GM23338 (cell line): ENCODE data around the gene KIAA1755. TPM values are rescaled to one million over a fixed set of nuclear protein-coding genes. Genes with fewer than 3 reads are reported as not detected.

Source experiments
- ATAC-seq: fragments of 200-7000 bp; cut with Tn5 transposase; 3 replicates; pipeline ENCODE4 v1.9.1; 2020
- DNase-seq: peaks from one replicate; pipeline ENCODE4 v3.0.0-alpha.2; 2015; ENCODE audit warnings: low spot score
- H2AFZ ChIP-seq: fragments of 200-600 bp; sonication (generic); 2 replicates; pipeline ENCODE4 v1.8.0; 2016; ENCODE audit warnings: antibody characterized with exemption, mild to moderate bottlenecking, moderate library complexity
- H3F3A ChIP-seq: fragments of 200-600 bp; sonication (generic); replicated peaks from 2 replicates; pipeline ENCODE4 v1.8.0; 2017; ENCODE audit warnings: antibody characterized with exemption, mixed run types, low read depth
- H3K27ac ChIP-seq: fragments of 200-600 bp; sonication (generic); 2 replicates; pipeline ENCODE4 v1.6.1; 2016; ENCODE audit warnings: low read depth
- H3K27me3 ChIP-seq: fragments of 200-600 bp; sonication (generic); 2 replicates; pipeline ENCODE4 v1.8.0; 2016; ENCODE audit warnings: mild to moderate bottlenecking, mixed run types, moderate library complexity; ENCODE audit not compliant: insufficient read depth
- H3K36me3 ChIP-seq: fragments of 200-600 bp; sonication (generic); 2 replicates; pipeline ENCODE4 v1.8.0; 2016; ENCODE audit warnings: mild to moderate bottlenecking; ENCODE audit not compliant: insufficient read depth
- H3K4me1 ChIP-seq: fragments of 200-600 bp; sonication (generic); 2 replicates; pipeline ENCODE4 v1.8.0; 2016; ENCODE audit warnings: mild to moderate bottlenecking, moderate library complexity; ENCODE audit not compliant: insufficient read depth
- H3K4me2 ChIP-seq: fragments of 200-600 bp; sonication (generic); 2 replicates; pipeline ENCODE4 v1.7.1; 2017; ENCODE audit warnings: mixed run types
- H3K4me3 ChIP-seq: fragments of 200-600 bp; sonication (generic); 2 replicates; pipeline ENCODE4 v1.6.1; 2016; ENCODE audit warnings: mixed run types
- H3K79me2 ChIP-seq: fragments of 200-600 bp; sonication (generic); replicated peaks from 2 replicates; pipeline ENCODE4 v1.8.0; 2017; ENCODE audit warnings: mild to moderate bottlenecking; ENCODE audit not compliant: insufficient read depth
- H3K9me2 ChIP-seq: fragments of 200-600 bp; sonication (generic); 2 replicates; pipeline ENCODE4 v1.8.0; 2017; ENCODE audit not compliant: insufficient read depth
- H4K20me1 ChIP-seq: fragments of 200-600 bp; sonication (generic); replicated peaks from 2 replicates; pipeline ENCODE4 v1.8.0; 2017; ENCODE audit warnings: mild to moderate bottlenecking; ENCODE audit not compliant: insufficient read depth
- H3K27ac Mint-ChIP-seq: 2 replicates; pipeline ENCODE4 v1.8.0; 2020; ENCODE audit warnings: inconsistent platforms, mild to moderate bottlenecking, moderate library complexity, mixed read lengths
- H3K27me3 Mint-ChIP-seq: 3 replicates; pipeline ENCODE4 v1.8.0; 2022; ENCODE audit warnings: low read depth, mild to moderate bottlenecking, moderate library complexity, mixed read lengths, inconsistent platforms; ENCODE audit not compliant: insufficient read depth, poor library complexity
- H3K36me3 Mint-ChIP-seq: 3 replicates; pipeline ENCODE4 v1.8.0; 2021; ENCODE audit warnings: low read depth, mild to moderate bottlenecking, inconsistent platforms, moderate library complexity, mixed read lengths
- H3K4me1 Mint-ChIP-seq: 3 replicates; pipeline ENCODE4 v1.8.0; 2020; ENCODE audit warnings: mild to moderate bottlenecking, inconsistent platforms, mixed read lengths
- H3K4me3 Mint-ChIP-seq: 3 replicates; pipeline ENCODE4 v1.8.0; 2021; ENCODE audit warnings: moderate library complexity, mild to moderate bottlenecking, inconsistent platforms, mixed read lengths
- H3K9me3 Mint-ChIP-seq: 3 replicates; pipeline ENCODE4 v1.8.0; 2020; ENCODE audit warnings: moderate library complexity, mild to moderate bottlenecking, inconsistent platforms, mixed read lengths
- CREB1 ChIP-seq: fragments of 250-450 bp; sonication (Bioruptor Pico); IDR thresholded peaks from 2 replicates; pipeline ENCODE4 v1.5.0; 2020; ENCODE audit warnings: low read depth, mild to moderate bottlenecking, moderate library complexity
- ETS1 ChIP-seq: IDR thresholded peaks from 2 replicates; pipeline ENCODE4 v1.6.1; 2016; ENCODE audit warnings: antibody characterized with exemption
- EZH2 ChIP-seq: fragments of 200-600 bp; sonication (generic); IDR thresholded peaks from one replicate; pipeline ENCODE4 v1.8.0; 2017; ENCODE audit warnings: antibody characterized with exemption, mild to moderate bottlenecking, low read depth; ENCODE audit not compliant: unreplicated experiment
- JUNB ChIP-seq: IDR thresholded peaks from one replicate; pipeline ENCODE4 v1.6.1; 2016; ENCODE audit warnings: antibody characterized with exemption; ENCODE audit not compliant: unreplicated experiment
- NANOG ChIP-seq: IDR thresholded peaks from 2 replicates; pipeline ENCODE4 v1.6.1; 2016; ENCODE audit warnings: antibody characterized with exemption, borderline replicate concordance
- POLR2AphosphoS5 ChIP-seq: IDR thresholded peaks from 2 replicates; pipeline ENCODE4 v1.6.1; 2016; ENCODE audit warnings: antibody characterized with exemption, low read depth
- STAT1 ChIP-seq: IDR thresholded peaks from one replicate; pipeline ENCODE4 v1.6.1; 2016; ENCODE audit warnings: antibody characterized with exemption; ENCODE audit not compliant: unreplicated experiment
- ZNF114 ChIP-seq: fragments of 250-450 bp; sonication (Bioruptor Pico); IDR thresholded peaks from 2 replicates; pipeline ENCODE4 v1.5.0; 2020; ENCODE audit warnings: mild to moderate bottlenecking, moderate library complexity
- ZNF331 ChIP-seq: fragments of 250-450 bp; sonication (Bioruptor Pico); IDR thresholded peaks from 2 replicates; pipeline ENCODE4 v1.5.0; 2020; ENCODE audit warnings: low read depth, mild to moderate bottlenecking, moderate library complexity
- polyA plus RNA-seq: library from polyadenylated mRNA; unstranded; fragments of >200 nt; fragmentation: Nextera tagmentation; extraction: Ambion mirVana; gene quantifications from 2 replicates; pipeline ENCODE4 v1.2.1, GENCODE V29; 2016
- total RNA-seq: library from RNA; depleted of rRNA; stranded (reverse); fragments of >200 nt; shearing (Covaris generic); gene quantifications from 2 replicates; pipeline ENCODE4 v1.2.3, GENCODE V29; 2014
- TF ChIP-seq, protein P1 (sequence below): IDR thresholded peaks from one replicate; pipeline ENCODE4 v1.6.1; 2018; ENCODE audit warnings: antibody characterized with exemption; ENCODE audit not compliant: unreplicated experiment

Gene KIAA1755
- total and polyA plus RNA-seq, 2 experiments from 2014 or later = 0.28 TPM; not detected in 1

- H3K4me2 ChIP-seq = no peak overlapping the region
Observed at GRCh38 chr20:38230957-38231526, 29.5 kb downstream of the KIAA1755 start.

DNA sequence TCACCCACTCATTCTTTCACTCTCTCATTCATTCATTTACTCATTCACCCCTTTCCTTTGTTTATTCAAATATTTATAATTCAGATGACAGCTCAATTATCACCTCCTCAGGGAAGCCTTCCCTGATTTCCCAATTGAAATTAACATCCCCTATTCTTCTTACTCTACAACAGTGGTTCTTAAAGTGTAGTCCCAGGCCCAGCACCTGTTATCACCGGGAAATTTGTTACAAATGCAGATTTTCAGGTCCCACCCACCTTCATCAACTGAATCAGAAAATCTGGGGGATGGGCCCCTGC, 30.3 kb downstream of the KIAA1755 start:
- Histone ChIP-seq H3K9me2 (no peaks in the 10 kb centered on the region), H3K36me3 (no peaks in the 10 kb centered on the region), H2AFZ (no peak overlapping the region), H4K20me1 (no peaks in the 10 kb centered on the region), H3F3A (no peaks in the 10 kb centered on the region), H3K4me1 (no peaks in the 10 kb centered on the region), H3K4me2 (no peak overlapping the region), H3K27ac (no peak overlapping the region), H3K4me3 (no peak overlapping the region), H3K27me3 (no peaks in the 10 kb centered on the region), H3K79me2 (no peaks in the 10 kb centered on the region)
- Mint-ChIP-seq H3K9me3 (no peaks in the 10 kb centered on the region), H3K27ac (no peak overlapping the region), H3K36me3 (no peaks in the 10 kb centered on the region), H3K4me3 (no peak overlapping the region), H3K27me3 (peaks cover 6% of the 10 kb centered on the region), H3K4me1 (no peaks in the 10 kb centered on the region; the same call in 2 of the 3 replicates)
- DNase-seq (no peak), ATAC-seq (no peak)
- TF ChIP-seq CREB1 (no peak), ETS1 (no peak), ZNF114 (no peak), EZH2 (no peak), POLR2AphosphoS5 (no peak), ZNF331 (CRISPR knock-in tag) (no peak), NANOG (no peak), JUNB (no peak)

More at GRCh38 chr20:38230957-38231526, 29.5 kb downstream of the KIAA1755 start:
- Mint-ChIP-seq H3K27ac (no peak overlapping the region), H3K9me3 (no peaks in the 10 kb centered on the region), H3K36me3 (no peaks in the 10 kb centered on the region), H3K4me3 (no peak overlapping the region), H3K4me1 (no peaks in the 10 kb centered on the region; the same call in 2 of the 3 replicates), H3K27me3 (peaks cover 6% of the 10 kb centered on the region)
- Histone ChIP-seq H3K27ac (no peak overlapping the region), H3K4me1 (no peaks in the 10 kb centered on the region), H2AFZ (no peak overlapping the region), H3K36me3 (no peaks in the 10 kb centered on the region), H3K4me3 (no peak overlapping the region), H3K27me3 (no peaks in the 10 kb centered on the region), H3F3A (no peaks in the 10 kb centered on the region), H3K9me2 (no peaks in the 10 kb centered on the region), H4K20me1 (no peaks in the 10 kb centered on the region), H3K79me2 (no peaks in the 10 kb centered on the region)
- DNase-seq (no peak), ATAC-seq (no peak)
- TF ChIP-seq ETS1 (no peak), NANOG (no peak), CREB1 (no peak), STAT1 (no peak), JUNB (no peak), ZNF114 (no peak)
- TF ChIP-seq, protein P1, sequence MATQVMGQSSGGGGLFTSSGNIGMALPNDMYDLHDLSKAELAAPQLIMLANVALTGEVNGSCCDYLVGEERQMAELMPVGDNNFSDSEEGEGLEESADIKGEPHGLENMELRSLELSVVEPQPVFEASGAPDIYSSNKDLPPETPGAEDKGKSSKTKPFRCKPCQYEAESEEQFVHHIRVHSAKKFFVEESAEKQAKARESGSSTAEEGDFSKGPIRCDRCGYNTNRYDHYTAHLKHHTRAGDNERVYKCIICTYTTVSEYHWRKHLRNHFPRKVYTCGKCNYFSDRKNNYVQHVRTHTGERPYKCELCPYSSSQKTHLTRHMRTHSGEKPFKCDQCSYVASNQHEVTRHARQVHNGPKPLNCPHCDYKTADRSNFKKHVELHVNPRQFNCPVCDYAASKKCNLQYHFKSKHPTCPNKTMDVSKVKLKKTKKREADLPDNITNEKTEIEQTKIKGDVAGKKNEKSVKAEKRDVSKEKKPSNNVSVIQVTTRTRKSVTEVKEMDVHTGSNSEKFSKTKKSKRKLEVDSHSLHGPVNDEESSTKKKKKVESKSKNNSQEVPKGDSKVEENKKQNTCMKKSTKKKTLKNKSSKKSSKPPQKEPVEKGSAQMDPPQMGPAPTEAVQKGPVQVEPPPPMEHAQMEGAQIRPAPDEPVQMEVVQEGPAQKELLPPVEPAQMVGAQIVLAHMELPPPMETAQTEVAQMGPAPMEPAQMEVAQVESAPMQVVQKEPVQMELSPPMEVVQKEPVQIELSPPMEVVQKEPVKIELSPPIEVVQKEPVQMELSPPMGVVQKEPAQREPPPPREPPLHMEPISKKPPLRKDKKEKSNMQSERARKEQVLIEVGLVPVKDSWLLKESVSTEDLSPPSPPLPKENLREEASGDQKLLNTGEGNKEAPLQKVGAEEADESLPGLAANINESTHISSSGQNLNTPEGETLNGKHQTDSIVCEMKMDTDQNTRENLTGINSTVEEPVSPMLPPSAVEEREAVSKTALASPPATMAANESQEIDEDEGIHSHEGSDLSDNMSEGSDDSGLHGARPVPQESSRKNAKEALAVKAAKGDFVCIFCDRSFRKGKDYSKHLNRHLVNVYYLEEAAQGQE = no peak
